Neural progenitor cell (in vitro differentiated cells): ENCODE measurements around the gene SLC26A4. TPM values are rescaled to one million over a fixed set of nuclear protein-coding genes. Genes with fewer than 3 reads are reported as not detected.
A peak's percentile ranks its signal among the peaks of the same experiment; 100 is the strongest.

Experiments used
- DNase-seq: peaks from one replicate; pipeline ENCODE4 v3.0.0-alpha.2; 2016; ENCODE audit warnings: low spot score
- H2AFZ ChIP-seq: fragments of 200-600 bp; sonication (generic); replicated peaks from 2 replicates; pipeline ENCODE4 v1.6.1; 2016; ENCODE audit warnings: antibody characterized with exemption
- H3F3A ChIP-seq: fragments of 200-600 bp; sonication (generic); 2 replicates; pipeline ENCODE4 v1.6.1; 2016; ENCODE audit warnings: antibody characterized with exemption, low read depth
- H3K27ac ChIP-seq: fragments of 200-600 bp; sonication (generic); 2 replicates; pipeline ENCODE4 v1.5.1; 2016; ENCODE audit warnings: mild to moderate bottlenecking
- H3K27me3 ChIP-seq: fragments of 200-600 bp; sonication (generic); 2 replicates; pipeline ENCODE4 v1.6.1; 2016; ENCODE audit warnings: mild to moderate bottlenecking, moderate library complexity
- H3K36me3 ChIP-seq: fragments of 200-600 bp; sonication (generic); 2 replicates; pipeline ENCODE4 v1.5.1; 2016
- H3K4me1 ChIP-seq: fragments of 200-600 bp; sonication (generic); 2 replicates; pipeline ENCODE4 v1.6.1; 2016; ENCODE audit warnings: mixed run types
- H3K4me2 ChIP-seq: fragments of 200-600 bp; sonication (generic); 2 replicates; pipeline ENCODE4 v1.6.1; 2016
- H3K4me3 ChIP-seq: fragments of 200-600 bp; sonication (generic); 2 replicates; pipeline ENCODE4 v1.5.1; 2016
- H3K79me2 ChIP-seq: fragments of 200-600 bp; sonication (generic); 2 replicates; pipeline ENCODE4 v1.6.1; 2016; ENCODE audit warnings: low read depth
- H3K9ac ChIP-seq: fragments of 200-600 bp; sonication (generic); 2 replicates; pipeline ENCODE4 v1.6.1; 2016
- H3K9me3 ChIP-seq: fragments of 200-600 bp; sonication (generic); 2 replicates; pipeline ENCODE4 v1.5.1; 2016; ENCODE audit warnings: low read depth
- H4K20me1 ChIP-seq: fragments of 200-600 bp; sonication (generic); 2 replicates; pipeline ENCODE4 v1.6.1; 2016; ENCODE audit warnings: low read depth
- H3K27ac Mint-ChIP-seq: 3 replicates; pipeline ENCODE4 v1.8.0; 2021; ENCODE audit warnings: mixed read lengths
- H3K27me3 Mint-ChIP-seq: 2 replicates; pipeline ENCODE4 v1.8.0; 2022; ENCODE audit warnings: low read depth, mild to moderate bottlenecking, inconsistent platforms, moderate library complexity, mixed read lengths; ENCODE audit not compliant: insufficient read depth
- H3K36me3 Mint-ChIP-seq: 3 replicates; pipeline ENCODE4 v1.8.0; 2021; ENCODE audit warnings: mixed read lengths
- H3K4me1 Mint-ChIP-seq: 3 replicates; pipeline ENCODE4 v1.8.0; 2021; ENCODE audit warnings: mixed read lengths
- H3K4me3 Mint-ChIP-seq: 3 replicates; pipeline ENCODE4 v1.8.0; 2021; ENCODE audit warnings: mild to moderate bottlenecking, moderate library complexity, mixed read lengths
- H3K9me3 Mint-ChIP-seq: 3 replicates; pipeline ENCODE4 v1.8.0; 2020; ENCODE audit warnings: mixed read lengths
- EZH2 ChIP-seq: fragments of 200-600 bp; sonication (generic); IDR thresholded peaks from 2 replicates; pipeline ENCODE4 v1.6.1; 2017; ENCODE audit warnings: antibody characterized with exemption, mild to moderate bottlenecking, moderate library complexity
- EZH2phosphoT487 ChIP-seq: fragments of 200-600 bp; sonication (generic); IDR thresholded peaks from 2 replicates; pipeline ENCODE4 v1.6.1; 2017; ENCODE audit warnings: antibody characterized with exemption
- total RNA-seq: library from RNA; depleted of rRNA; stranded (reverse); fragments of >200 nt; gene quantifications from 2 replicates; pipeline ENCODE4 v1.2.3, GENCODE V29; 2015; ENCODE audit warnings: low replicate concordance
- TF ChIP-seq, protein P1 (sequence below): fragments of 200-600 bp; sonication (generic); IDR thresholded peaks from 2 replicates; pipeline ENCODE4 v1.5.1; 2017; ENCODE audit warnings: antibody characterized with exemption, mild to moderate bottlenecking

SLC26A4 gene
- total RNA-seq, 1 donor from 2014 or later, result 0.02 TPM

DNA sequence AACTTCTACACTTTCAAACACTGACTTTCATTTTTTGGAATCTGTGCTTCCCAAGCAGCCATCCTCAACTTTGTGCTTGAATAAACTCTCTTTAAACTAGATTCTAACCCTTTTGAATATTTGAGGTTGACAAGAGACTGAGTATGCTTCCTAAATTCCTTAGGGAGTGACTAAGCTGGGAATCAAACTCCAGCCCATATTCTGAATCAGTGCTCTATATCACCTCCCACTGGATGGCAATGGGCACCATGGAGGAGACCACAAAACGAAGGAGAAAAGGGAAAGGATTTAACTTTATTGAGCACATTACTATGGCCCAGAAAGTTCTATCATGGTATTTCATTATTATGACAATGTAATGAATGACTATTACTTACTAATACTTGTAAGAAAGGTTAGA, 17.2 kb upstream of the SLC26A4 start:
- no peaks in the 10 kb centered on the region for H3K36me3 ChIP-seq
- Mint-ChIP-seq H3K4me3 (no peak overlapping the region), H3K9me3 (peaks cover 3% of the 10 kb centered on the region), H3K36me3 (no peaks in the 10 kb centered on the region), H3K27ac (no peak overlapping the region), H3K4me1 (no peaks in the 10 kb centered on the region), H3K27me3 (no peaks in the 10 kb centered on the region)
- no peak overlapping the region for H3K9ac ChIP-seq
- H3K79me2 ChIP-seq, result no peaks in the 10 kb centered on the region
- H3K9me3 ChIP-seq, result no peaks in the 10 kb centered on the region
- no peaks in the 10 kb centered on the region for H3K27me3 ChIP-seq
- no peaks in the 10 kb centered on the region for H3F3A ChIP-seq
- H3K4me2 ChIP-seq, result no peak overlapping the region
- H3K4me3 ChIP-seq, result no peak overlapping the region
- TF ChIP-seq, protein P1, sequence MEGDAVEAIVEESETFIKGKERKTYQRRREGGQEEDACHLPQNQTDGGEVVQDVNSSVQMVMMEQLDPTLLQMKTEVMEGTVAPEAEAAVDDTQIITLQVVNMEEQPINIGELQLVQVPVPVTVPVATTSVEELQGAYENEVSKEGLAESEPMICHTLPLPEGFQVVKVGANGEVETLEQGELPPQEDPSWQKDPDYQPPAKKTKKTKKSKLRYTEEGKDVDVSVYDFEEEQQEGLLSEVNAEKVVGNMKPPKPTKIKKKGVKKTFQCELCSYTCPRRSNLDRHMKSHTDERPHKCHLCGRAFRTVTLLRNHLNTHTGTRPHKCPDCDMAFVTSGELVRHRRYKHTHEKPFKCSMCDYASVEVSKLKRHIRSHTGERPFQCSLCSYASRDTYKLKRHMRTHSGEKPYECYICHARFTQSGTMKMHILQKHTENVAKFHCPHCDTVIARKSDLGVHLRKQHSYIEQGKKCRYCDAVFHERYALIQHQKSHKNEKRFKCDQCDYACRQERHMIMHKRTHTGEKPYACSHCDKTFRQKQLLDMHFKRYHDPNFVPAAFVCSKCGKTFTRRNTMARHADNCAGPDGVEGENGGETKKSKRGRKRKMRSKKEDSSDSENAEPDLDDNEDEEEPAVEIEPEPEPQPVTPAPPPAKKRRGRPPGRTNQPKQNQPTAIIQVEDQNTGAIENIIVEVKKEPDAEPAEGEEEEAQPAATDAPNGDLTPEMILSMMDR, result peak; percentile 11
- no peak for TF ChIP-seq EZH2phosphoT487
- no peak overlapping the region for H2AFZ ChIP-seq
- H3K27ac ChIP-seq, result no peak overlapping the region
- H4K20me1 ChIP-seq, result no peaks in the 10 kb centered on the region
- no peaks in the 10 kb centered on the region for H3K4me1 ChIP-seq
- DNase-seq, result no peak

DNA sequence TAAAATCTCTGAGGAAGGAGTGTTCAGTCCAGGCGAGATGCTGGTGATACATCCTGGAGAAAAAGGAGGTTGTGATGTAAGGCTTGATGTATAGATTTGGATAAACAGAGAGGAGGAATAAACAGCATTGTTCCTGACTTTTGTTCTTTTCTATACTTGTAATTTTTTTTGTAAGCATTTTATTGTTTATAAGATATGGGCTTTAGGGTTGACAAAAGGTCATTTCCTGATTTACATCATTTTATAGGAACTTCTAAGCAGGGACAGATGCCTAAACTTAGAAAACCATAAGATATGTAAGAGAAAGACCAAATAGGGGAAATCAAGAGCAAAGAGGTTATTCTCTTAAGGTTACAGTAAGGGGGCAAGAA, 16.7 kb upstream of the SLC26A4 start:
- Histone ChIP-seq H3K9ac (no peak overlapping the region), H3K27ac (no peak overlapping the region), H3K79me2 (no peaks in the 10 kb centered on the region), H3F3A (no peaks in the 10 kb centered on the region), H3K36me3 (no peaks in the 10 kb centered on the region), H2AFZ (no peak overlapping the region), H3K27me3 (no peaks in the 10 kb centered on the region), H3K4me3 (no peak overlapping the region), H4K20me1 (no peaks in the 10 kb centered on the region), H3K4me2 (no peak overlapping the region), H3K9me3 (no peaks in the 10 kb centered on the region), H3K4me1 (no peaks in the 10 kb centered on the region)
- Mint-ChIP-seq H3K27me3 (no peaks in the 10 kb centered on the region), H3K9me3 (peaks cover 3% of the 10 kb centered on the region), H3K27ac (no peak overlapping the region), H3K4me3 (no peak overlapping the region), H3K36me3 (no peaks in the 10 kb centered on the region), H3K4me1 (no peaks in the 10 kb centered on the region)
- TF ChIP-seq EZH2phosphoT487 (no peak), EZH2 (no peak)
- TF ChIP-seq, protein P1, result no peak
- DNase-seq, result no peak

DNA sequence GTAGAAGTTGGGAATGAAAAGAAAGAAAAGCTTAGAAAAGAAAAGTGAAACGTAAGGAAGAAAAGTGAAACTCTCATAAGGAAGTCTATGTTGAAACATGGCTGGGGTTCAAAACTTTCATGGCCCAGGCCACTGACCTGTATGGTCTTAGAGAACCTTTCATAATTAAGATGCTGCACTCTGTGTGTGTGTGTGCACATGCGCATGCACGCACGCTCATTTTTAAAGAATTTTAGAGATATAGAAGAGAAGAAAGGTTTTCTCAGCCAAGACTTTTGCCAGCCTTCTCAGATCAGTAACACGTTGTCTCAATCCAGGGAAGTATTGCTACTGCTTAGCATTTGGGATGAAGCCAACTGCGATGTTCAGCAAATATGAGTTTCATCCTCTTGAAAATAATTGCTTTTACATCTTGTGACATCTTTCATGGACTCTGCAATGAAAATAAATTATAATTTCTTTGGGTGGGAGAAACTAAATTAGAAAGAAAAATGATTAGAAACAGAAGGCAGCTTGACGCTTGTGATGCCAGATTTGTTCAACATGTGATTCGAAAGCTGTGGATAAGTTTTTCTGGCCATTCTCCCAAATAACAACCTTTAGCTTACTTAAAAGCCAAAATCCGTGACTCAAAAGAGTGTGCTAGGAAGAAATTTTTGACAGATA, 16.2 kb upstream of the SLC26A4 start:
- Histone ChIP-seq H3K36me3 (no peaks in the 10 kb centered on the region), H3K27me3 (no peaks in the 10 kb centered on the region), H3K9ac (no peak overlapping the region), H3F3A (no peaks in the 10 kb centered on the region), H3K4me1 (no peaks in the 10 kb centered on the region), H2AFZ (no peak overlapping the region), H3K9me3 (no peaks in the 10 kb centered on the region), H3K79me2 (no peaks in the 10 kb centered on the region), H4K20me1 (no peaks in the 10 kb centered on the region), H3K4me3 (no peak overlapping the region), H3K27ac (no peak overlapping the region), H3K4me2 (no peak overlapping the region)
- Mint-ChIP-seq H3K9me3 (peaks cover 3% of the 10 kb centered on the region), H3K36me3 (no peaks in the 10 kb centered on the region), H3K4me3 (no peak overlapping the region), H3K27me3 (no peaks in the 10 kb centered on the region), H3K27ac (no peak overlapping the region), H3K4me1 (no peaks in the 10 kb centered on the region)
- DNase-seq, result no peak
- no peak for TF ChIP-seq EZH2
- no peak for TF ChIP-seq EZH2phosphoT487
- TF ChIP-seq, protein P1, result no peak
